Germinal center (tissue), 1 donor: ENCODE results near the gene POLR2E.
"Not testable (repeated sequence)": the region's sequence is repeated elsewhere in the genome, so short reads cannot be mapped to it uniquely, and the experiment has no call there.

Experiments
- DNase-seq: peaks from one replicate; pipeline ENCODE4 v3.0.0; 2012; ENCODE audit warnings: mixed read lengths, low spot score

POLR2E gene

DNA sequence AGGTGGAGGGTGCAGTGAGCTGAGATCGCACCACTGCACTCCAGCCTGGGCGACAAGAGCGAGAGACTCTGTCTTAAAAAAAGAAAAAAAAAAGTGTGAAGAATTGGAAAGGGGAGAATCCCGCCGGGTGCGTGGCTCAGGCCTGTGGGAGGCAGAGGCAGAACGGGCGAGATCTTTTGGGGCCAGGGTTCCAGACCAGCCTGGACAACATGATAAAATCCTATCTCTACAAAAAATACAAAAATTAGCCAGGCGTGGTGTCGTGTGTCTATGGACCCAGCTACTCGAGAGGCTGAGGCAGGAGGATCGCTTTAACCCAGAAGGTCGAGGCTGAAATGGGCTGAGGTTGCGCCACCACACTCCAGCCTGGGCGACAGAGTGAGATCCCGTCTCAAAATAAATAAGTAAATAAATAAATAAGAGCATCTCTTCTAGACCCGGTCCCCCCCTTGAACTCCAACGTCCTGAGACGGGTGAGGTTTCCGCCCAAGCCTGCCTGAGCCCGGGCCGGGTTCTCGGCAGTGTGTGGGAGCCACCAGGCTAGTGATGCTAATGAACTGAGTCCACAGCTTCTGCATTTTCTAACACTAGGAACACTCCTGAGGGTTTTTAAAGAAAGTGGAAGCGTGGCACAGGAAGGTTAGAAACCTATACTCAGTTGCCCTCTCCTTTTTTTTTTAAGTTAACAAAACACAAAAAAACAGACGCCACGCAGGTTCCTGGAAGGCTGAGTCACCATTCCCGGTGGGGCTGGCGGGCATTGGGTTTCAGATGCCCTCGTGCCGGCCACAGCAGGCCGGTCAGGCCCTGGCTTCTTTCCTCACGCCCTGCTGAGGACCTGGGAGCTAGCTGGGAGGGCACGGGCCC is 30.7 kb upstream of the POLR2E start:
- DNase-seq: no peak

GRCh38 chr19:1123885-1124677 is 28.9 kb upstream of the POLR2E start:
- no peak for DNase-seq

- DNase-seq: no peak
Measured at GRCh38 chr19:1123381-1123780, 28.2 kb upstream of the POLR2E start.

DNA sequence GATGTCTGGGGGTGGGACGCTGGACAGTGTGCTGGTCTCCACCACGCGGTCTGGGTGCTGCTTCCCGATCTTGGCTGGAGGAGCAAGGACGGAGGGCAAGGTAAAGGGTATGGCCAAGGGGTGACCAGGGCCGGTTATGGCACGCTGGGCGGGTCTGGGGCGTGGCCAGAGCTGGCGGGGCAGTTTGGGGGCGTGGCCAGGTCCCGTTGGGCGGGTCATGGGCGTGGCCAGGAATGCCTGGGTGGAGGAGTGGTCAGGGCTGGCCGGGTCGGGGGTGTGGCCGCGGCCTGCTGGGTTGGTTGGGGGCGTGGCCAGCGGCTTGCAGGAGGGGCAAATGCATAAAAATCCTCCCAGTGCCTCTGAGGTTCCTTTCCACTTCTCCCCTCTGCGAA is 27.8 kb upstream of the POLR2E start:
- DNase-seq: peak; percentile 74

- DNase-seq: no peak
Measured at GRCh38 chr19:1122021-1122971, 27.1 kb upstream of the POLR2E start.

DNA sequence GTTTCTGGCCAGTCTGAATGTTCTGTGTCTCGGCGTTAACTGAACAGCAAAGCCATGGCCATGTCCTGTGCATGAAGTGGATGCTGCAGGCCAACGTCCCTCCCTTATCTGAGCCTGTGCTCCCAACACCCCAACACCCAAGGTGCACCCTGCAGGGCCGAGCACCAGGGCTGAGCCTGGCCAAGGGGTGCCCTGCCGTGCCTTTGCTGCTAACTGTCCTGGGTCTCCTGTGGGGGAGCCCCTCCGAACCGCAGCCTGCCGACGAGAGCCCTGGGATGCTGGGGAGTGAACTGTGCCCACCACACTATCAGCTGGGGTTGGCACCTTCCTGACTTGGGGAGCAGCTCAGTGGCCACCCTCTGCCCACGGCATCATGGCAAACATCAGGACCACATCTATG is 26.2 kb upstream of the POLR2E start:
- no peak for DNase-seq

DNA sequence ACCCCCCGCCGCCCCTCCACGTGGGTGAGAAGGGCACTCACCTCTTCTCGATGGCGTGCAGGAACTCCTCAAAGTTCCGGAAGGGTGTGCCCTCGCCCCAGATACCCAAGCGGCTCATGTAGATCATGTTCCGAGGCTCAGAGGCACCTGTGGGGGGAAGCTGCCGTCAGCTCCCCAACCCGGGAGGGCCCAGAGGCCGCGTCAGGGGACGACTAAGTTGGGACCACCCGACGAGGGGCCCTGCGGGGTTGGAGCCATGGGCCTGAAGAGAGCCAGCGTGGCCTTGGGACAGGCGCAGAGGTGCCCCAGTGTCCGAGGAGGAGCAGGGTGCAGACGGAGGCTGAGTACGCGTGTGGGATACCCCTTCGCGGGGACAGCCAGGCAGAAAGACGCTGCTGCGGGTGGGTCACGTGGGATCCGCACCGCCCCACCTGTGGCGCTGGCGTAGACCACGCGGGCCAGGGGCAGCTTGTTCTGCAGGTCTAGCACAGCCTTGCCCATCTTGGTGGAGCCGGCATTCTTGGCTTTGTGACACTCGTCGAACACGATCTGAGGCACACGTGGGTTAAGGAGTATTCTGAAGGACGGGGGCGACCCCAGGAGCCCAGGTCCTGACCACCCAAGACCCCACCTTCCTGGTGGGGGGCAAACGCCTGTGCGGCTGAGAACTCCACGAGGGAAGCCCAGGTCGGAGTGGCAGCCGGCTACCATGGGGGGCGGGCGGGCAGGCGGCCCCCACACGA is 24.5 kb upstream of the POLR2E start:
- no peak for DNase-seq

- no peak for DNase-seq
Measured at GRCh38 chr19:1118999-1119398, 23.8 kb upstream of the POLR2E start.

- no peak for DNase-seq
Measured at GRCh38 chr19:1117654-1118053, 22.5 kb upstream of the POLR2E start.

DNA sequence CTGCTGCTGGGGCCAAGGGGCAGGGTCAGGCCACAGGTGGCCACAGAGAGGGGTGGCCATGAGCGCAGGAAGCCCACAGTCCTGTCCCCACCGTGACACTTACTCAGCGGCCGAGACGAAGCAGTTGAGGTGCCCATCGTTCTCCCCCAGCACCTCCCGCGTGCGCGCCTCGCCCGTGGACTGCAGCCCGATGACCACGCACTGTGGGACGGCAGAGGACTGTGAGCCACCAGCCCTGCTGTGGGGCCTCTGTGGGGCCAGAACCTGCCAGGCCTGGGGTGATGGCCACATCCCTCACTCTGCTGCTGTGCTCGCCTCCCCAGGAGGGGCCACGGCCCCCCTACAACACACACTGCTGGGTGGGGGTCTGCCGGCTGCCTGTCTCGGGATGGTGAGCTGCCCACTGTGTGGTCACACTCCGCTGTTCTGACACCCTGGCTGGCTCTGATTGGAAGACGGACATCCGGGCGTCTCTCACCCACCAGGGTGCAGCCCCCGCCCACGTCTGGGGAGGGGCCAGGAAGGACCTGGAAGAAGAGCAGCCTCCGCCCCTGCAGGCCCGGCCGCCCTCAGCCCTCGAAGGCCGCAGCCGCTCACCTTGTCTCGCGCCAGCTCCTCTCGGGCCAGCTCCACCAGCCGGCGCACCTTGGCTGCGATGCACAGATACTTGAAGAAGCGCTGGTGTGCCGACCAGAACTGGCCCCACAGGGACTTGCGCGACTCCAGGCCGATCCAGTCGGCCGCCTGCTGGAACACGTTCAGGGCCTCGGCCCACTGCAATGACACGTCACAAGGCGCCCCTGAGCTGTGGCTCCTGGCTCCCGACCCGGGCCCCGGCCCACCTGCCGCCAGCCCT is 21.8 kb upstream of the POLR2E start:
- no peak for DNase-seq

GRCh38 chr19:1115646-1116420 is 20.7 kb upstream of the POLR2E start:
- DNase-seq: no peak

DNA sequence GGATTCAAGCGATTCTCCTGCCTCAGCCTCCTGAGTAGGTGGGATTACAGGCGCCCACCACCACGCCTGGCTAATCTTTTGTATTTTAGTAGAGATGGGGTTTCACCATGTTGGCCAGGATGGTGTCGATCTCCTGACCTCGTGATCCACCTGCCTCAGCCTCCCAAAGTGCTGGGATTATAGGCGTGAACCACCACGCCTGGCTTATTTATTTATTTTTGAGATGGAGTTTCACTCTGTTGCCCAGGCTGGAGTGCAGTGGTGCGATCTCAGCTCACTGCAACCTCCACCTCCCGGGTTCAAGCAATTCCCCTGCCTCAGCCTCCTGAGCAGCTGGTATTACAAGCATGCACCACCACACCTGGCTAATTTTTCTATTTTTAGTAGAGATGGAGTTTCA is 19.6 kb upstream of the POLR2E start:
- DNase-seq: not testable (repeated sequence)

GRCh38 chr19:1113986-1114483 is 18.9 kb upstream of the POLR2E start:
- DNase-seq: no peak

GRCh38 chr19:1113030-1113985 is 18.1 kb upstream of the POLR2E start:
- peak; percentile 93 for DNase-seq

- no peak for DNase-seq
Measured at GRCh38 chr19:1112268-1113029, 17.3 kb upstream of the POLR2E start.

GRCh38 chr19:1111641-1112267 is 16.6 kb upstream of the POLR2E start:
- no peak for DNase-seq
